Measurements from ENCODE around the gene CEMIP2.
"Not testable (repeated sequence)": the region's sequence is repeated elsewhere in the genome, so short reads cannot be mapped to it uniquely, and the experiment has no call there.

The CEMIP2 gene

DNA sequence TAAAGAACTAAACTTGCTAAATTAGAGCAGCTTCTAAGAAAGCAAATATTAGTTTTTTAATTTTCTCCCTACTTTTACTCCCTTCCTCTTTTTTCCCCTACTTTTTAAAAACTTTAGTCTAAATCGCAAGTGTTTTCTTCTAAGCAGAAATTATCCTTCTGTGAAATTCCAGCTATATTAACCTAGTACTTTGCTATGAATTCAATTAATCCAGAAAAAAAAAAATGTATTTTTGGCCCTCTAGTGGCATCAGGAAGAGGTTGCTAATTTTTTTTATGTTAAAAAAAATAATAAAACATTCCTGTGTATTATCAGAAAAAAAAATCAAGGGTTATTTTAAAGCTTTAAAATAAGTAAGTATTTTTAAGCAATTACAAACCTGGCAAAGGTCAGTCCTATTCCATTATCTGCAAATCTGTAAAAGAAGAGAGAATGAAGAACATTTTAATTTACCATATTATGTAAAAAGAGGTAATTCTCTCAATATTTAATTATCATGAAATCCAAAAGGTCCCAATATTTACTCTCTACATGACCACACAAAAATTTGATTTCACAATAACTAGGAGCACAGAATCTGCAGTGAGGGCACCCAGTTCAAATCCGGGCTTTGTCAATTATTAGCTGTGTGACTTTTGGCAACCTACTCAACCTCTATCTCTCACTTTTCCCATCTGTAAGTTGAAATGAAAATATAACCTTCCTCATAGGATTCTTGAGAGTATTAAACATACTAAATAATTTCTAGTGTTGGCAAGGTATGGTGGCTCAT, 52.0 kb downstream of the CEMIP2 start:
- no peak for DNase-seq (ENCODE audit: low read depth)

DNA sequence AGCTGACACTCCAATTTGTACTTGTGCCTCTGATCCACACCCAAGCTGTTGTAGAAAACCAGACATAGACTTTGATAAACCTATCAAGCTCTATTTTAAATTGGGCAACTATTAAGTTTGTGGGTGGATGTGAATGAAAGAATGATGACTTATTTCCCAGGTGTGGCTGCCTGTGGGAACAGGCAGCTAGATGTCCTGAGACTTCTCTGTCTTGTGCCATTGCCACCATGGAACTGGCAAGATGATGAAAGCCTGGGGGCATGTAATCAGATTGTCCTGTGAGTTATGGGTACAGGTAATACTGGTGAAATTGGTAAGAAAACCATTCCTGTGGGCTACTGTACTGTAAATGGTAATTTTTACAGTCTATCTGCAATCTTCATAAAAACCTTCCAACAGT, 57.5 kb downstream of the CEMIP2 start:
- no peak for DNase-seq (ENCODE audit: low read depth)

GRCh38 chr9:71710201-71710600, 58.1 kb downstream of the CEMIP2 start:
- DNase-seq (ENCODE audit: low read depth), result no peak

DNA sequence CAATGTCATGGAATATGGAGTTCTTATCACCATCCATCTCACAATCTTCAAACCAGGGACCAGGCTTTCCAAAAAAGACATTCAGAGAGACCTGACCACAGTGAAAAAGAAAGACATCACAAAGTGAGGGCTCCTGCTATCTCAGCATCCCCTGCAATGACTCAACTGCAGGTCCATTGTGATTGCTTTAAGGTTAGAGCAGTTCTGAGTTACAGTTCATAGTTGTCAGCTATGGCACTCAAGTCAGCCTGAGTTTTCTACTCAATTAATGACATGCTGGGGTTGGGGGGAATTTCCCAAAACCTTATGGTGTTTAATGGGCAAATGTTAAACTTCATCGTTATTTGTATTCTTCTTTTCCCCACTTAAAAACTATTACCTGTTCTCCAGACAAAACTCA, 58.9 kb downstream of the CEMIP2 start:
- DNase-seq (ENCODE audit: low read depth), result no peak

GRCh38 chr9:71706176-71706575, 62.1 kb downstream of the CEMIP2 start:
- DNase-seq (ENCODE audit: low read depth), result no peak

GRCh38 chr9:71704796-71705195, 63.5 kb downstream of the CEMIP2 start:
- no peak for DNase-seq (ENCODE audit: low read depth)

DNA sequence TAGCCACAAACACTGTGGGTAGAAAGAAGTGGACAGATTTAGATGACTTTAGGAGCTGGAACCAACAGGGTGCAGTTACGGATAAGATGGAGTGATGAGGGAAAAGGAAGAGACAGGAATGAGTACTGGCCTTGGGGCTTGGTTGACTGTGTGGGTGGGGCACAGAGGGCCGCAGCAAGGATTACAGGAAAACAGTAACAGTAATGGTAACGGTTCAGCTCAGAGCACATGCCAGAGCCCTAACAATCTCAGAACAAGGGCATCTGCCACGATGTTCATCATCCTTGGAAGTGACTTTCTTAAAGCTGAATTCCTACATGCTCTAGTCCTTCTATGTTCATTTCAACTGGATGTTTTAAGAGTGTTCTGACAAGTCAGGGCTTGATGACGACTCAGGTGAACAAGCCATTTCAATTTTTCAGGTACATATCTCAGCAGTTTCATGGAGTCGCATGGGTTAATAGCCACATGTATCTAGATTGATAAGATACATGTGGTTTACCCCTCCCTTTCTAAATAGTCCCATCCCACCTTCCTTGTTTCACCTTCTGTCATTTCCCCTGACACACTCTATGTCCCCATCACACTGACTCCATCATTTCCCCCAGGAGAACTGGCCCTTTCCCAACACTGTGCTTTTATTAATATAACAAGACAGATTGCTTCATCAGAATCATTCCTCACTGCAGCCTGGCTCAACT, 65.0 kb downstream of the CEMIP2 start:
- no peak for DNase-seq (ENCODE audit: low read depth)

GRCh38 chr9:71697882-71698281, 70.4 kb downstream of the CEMIP2 start:
- DNase-seq (ENCODE audit: low read depth), result no peak

- no peak for DNase-seq (ENCODE audit: low read depth)
Observed at GRCh38 chr9:71694332-71694731, 74.0 kb downstream of the CEMIP2 start.

GRCh38 chr9:71693607-71694006, 74.7 kb downstream of the CEMIP2 start:
- no peak for DNase-seq (ENCODE audit: low read depth)

- no peak for DNase-seq (ENCODE audit: low read depth)
Observed at GRCh38 chr9:71692337-71692736, 76.0 kb downstream of the CEMIP2 start.

- not testable (repeated sequence) for DNase-seq (ENCODE audit: low read depth)
Observed at GRCh38 chr9:71691576-71691975, 76.7 kb downstream of the CEMIP2 start.

- DNase-seq (ENCODE audit: low read depth), result no peak
Observed at GRCh38 chr9:71690689-71691435, 77.5 kb downstream of the CEMIP2 start.

GRCh38 chr9:71690063-71690688, 78.1 kb downstream of the CEMIP2 start:
- DNase-seq (ENCODE audit: low read depth), result no peak

DNA sequence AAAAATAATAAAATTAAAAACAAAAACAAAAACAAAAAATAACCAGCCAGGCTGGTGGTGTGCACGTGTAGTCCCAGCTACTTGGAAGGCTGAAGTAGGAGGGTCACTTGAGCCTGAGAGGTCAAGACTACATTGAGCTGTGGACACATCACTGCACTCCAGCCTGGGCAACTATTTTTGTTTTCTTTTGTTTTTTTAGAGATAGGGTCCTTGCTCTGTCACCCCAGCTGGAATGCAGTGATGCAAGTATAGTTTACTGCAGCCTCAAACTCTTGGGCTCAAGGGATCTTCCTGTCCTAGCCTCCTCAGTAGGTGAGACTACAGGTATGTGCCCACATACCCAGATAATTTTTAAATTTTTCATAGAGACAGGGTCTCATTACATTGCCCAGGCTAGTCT, 80.6 kb downstream of the CEMIP2 start:
- DNase-seq (ENCODE audit: low read depth), result no peak

DNA sequence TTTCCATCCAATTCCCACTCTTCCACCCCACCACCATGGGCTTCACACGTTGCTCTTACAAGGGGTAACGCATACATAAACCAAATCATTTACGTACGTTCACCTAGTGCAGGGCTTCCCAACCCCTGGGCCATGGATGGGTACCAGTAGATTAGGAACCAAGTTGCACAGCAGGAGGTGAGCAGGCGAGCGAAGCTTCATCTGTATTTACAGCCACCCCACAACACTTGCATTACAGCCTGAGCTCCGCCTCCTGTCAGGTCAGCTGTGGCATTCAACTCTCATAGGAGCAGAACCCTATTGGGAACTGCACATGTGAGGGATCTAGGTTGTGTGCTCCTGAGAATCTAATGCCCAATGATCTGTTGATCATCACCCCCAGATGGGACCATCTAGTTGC, 82.3 kb downstream of the CEMIP2 start:
- DNase-seq (ENCODE audit: low read depth), result no peak

GRCh38 chr9:71685394-71685793, 82.9 kb downstream of the CEMIP2 start:
- DNase-seq (ENCODE audit: low read depth), result no peak

DNA sequence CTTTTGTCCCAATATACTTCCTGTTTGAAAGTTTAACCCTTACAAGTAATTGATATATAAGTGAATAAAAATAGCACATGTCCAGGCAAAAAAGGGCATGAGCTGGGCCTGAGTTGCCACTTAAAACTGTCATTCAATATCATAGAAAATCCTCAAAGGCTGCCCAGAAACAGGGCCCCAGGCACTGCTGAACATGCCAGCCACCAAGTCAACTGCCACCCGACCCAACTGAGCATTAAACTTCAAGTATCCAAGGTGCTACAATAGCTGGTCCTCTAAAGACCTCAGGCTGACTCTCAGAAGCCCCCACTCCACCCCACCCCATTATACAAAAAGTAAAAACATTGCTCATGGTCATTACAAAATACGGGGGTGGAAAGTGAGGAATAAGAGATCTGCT, 83.7 kb downstream of the CEMIP2 start:
- DNase-seq (ENCODE audit: low read depth), result no peak

- no peak for DNase-seq (ENCODE audit: low read depth)
Observed at GRCh38 chr9:71683598-71684235, 84.6 kb downstream of the CEMIP2 start.

- DNase-seq (ENCODE audit: low read depth), result peak; percentile 61
Observed at GRCh38 chr9:71681708-71682272, 86.5 kb downstream of the CEMIP2 start.

DNA sequence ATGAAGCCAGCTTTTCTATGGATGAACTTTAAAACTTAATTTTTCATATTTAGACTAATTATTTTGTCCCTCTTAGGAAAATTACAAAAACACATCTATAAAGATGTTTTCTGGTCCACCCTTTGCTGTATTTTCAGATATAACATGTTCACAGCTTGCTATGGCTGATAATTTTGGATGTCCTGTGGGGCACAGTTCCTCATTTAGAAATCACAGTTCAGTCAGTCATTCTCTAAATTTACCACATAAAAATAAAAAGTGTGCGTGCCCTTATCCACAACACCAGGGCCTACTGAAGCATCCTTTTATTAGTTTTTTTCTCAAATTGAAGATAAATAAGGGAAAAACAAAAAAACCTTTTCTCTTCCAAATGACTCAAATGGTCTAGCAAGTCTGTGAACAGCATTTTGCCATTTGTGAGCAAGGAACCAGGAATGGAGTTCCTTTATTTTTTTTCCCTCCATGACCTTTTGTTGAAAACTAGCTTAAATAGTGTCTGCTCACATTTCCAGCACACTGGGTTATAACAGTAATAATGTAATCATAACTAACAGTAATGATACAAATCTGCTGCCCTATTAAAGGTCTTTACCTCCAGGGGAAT, 87.1 kb downstream of the CEMIP2 start:
- DNase-seq (ENCODE audit: low read depth), result no peak
